DMS153 treated with DMSO at 0.1 percent for 48 hours (cell line): ENCODE results near the gene SLPI.

Experiments used
- DNase-seq: peaks from one replicate; lab custom pipeline; 2025; ENCODE audit not compliant: unreplicated experiment; lab: John Stamatoyannopoulos, UW

The SLPI gene

GRCh38 chr20:45218636-45219035 is 35.7 kb downstream of the SLPI start:
- DNase-seq, result no peak

- DNase-seq, result no peak
These were observed 36.2 kb downstream of the SLPI start for GRCh38 chr20:45218124-45218523.

DNA sequence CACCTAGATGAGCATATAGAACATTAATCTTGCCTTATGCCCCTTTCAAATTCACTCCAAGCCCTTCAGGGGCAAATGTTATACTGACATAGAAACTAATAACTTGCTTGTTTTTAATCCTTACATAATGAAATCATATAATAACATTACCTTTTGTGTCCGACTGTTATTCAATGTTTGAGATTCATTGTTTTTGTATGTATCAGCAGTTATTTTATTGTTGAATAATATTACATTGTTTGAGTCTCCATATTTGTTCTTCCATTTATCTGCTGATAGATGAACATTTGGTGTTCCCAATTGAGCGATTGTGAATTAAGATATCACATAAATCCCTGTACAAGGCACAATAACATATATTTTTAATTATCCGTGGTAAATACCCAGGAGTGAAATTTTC is 41.5 kb downstream of the SLPI start:
- DNase-seq, result no peak

GRCh38 chr20:45211569-45212474 is 42.5 kb downstream of the SLPI start:
- no peak for DNase-seq

DNA sequence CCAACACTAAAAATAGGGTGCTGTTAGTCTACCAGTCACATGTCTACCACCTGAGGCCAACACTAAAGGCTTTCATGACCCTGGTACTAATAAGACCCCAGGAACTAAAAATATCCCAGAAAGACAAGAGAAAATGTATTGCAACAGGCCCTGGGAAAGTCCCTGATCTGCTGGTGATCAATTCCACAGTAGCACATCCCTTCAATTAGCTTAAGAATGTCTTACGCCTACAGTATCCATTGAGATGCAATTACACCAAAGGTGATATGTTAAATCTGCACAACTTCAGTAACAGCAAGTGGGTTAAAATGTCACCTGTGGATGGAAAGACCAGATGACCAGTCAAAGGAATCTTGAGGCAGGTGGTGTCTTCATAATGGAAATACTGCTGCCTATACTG is 44.4 kb downstream of the SLPI start:
- DNase-seq, result no peak

GRCh38 chr20:45206725-45207124 is 47.6 kb downstream of the SLPI start, which contains the start of gene SEMG1:
SEMG1 (plus strand) TSS chr20:45207033; CDS start chr20:45207054, 21 bp downstream.
- DNase-seq, result no peak
